Stomach smooth muscle (tissue), 2 donors: ENCODE results near the gene POR.

ENCODE experiments used
- H3K27ac ChIP-seq: one replicate; pipeline ENCODE4 v1.7.0; 2013; ENCODE audit warnings: mild to moderate bottlenecking, low read length, inconsistent platforms
- H3K27me3 ChIP-seq, 2 donors: one replicate each; pipeline ENCODE4 v1.7.0; 2013; ENCODE audit warnings: low read length in 2 of 2; ENCODE audit not compliant: insufficient read depth in 2 of 2, control insufficient read depth in 1 of 2
- H3K36me3 ChIP-seq, 2 donors: one replicate each; pipeline ENCODE4 v1.7.0; 2013; ENCODE audit warnings: low read length in 2 of 2; ENCODE audit not compliant: control insufficient read depth in 2 of 2, insufficient read depth in 2 of 2
- H3K4me1 ChIP-seq: one replicate; pipeline ENCODE4 v1.7.0; 2013; ENCODE audit warnings: low read length; ENCODE audit not compliant: control insufficient read depth, insufficient read depth
- H3K4me3 ChIP-seq, 2 donors: one replicate each; pipeline ENCODE4 v1.7.0; 2013; ENCODE audit warnings: low read length in 2 of 2
- H3K9ac ChIP-seq, 2 donors: one replicate each; pipeline ENCODE4 v1.7.0; 2013; ENCODE audit warnings: low read length in 2 of 2, mild to moderate bottlenecking in 1 of 2
- H3K9me3 ChIP-seq, 2 donors: one replicate each; pipeline ENCODE4 v1.7.0; 2013; ENCODE audit warnings: low read length in 2 of 2; ENCODE audit not compliant: control insufficient read depth in 2 of 2
- donor health status: healthy.
- donor health status: Pancreatic carcinoma.

POR gene

DNA sequence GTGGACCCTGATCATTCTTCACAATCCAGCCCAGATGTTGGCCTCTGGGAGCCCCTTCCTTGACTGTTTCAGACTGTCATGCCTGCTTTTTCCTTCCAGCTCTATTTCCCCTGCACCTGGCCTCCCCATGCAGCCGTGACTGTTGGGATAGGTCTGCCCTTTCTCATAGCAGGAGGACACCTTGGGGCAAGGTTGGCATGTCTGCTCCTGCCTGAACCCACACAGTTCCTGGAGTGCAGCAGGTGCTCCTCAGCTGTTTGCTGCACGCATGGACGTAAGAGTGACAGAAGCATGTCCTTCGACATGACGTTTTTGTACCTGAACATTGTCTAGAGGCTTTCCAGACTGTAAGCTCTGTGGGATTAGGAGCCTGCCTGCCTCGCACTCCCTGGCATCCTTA is 24.0 kb downstream of the POR start:
- Histone ChIP-seq H3K4me1 (peaks cover 13% of the 10 kb centered on the region), H3K9me3 (no peaks in the 10 kb centered on the region), H3K27me3 (no peaks in the 10 kb centered on the region), H3K27ac (no peak overlapping the region), H3K9ac (no peak overlapping the region), H3K4me3 (no peak overlapping the region), H3K36me3 (no peaks in the 10 kb centered on the region)

DNA sequence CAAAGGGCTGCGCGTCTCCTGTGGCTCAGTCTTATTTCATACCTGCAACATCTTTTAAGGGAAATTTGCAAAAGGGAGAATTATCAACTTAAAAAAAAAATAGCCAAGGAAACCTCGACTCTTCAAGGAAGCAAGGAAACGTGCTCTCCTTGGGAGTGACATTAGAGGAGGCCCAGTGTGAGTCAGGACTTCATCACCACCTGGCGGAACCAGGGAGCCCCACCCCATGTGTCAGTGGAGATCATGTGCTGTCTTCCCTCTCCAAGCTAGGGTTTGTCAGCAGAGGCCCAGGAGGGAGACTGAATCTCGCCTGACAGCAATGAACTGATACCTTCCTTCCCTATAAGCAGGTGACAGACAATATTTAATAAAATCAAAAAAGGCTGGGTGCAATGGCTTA is 28.9 kb downstream of the POR start:
- Histone ChIP-seq H3K27me3 (no peaks in the 10 kb centered on the region), H3K27ac (no peak overlapping the region), H3K4me1 (peaks cover 4% of the 10 kb centered on the region), H3K9me3 (no peaks in the 10 kb centered on the region), H3K36me3 (no peaks in the 10 kb centered on the region), H3K4me3 (no peak overlapping the region), H3K9ac (no peak overlapping the region)

DNA sequence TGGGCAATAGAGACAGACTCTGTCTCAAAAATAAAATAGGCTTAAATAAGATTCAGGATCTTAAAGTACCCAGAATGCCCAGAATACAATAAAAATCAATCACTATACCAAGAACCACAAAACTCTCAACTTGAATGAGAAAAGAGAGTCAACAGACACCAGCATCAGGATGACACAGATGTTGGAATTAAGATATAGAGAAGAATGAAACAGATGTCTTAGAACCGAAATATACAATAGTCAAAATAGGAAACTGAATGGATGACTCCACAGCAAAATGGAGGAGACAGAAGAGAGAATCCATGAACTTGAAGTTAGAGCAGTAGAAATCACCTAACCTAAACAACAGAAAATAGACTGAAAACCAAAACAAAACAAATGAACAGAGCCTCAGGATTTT is 29.6 kb downstream of the POR start:
- Histone ChIP-seq H3K36me3 (no peaks in the 10 kb centered on the region), H3K9me3 (no peaks in the 10 kb centered on the region), H3K27ac (no peak overlapping the region), H3K9ac (no peak overlapping the region), H3K27me3 (no peaks in the 10 kb centered on the region), H3K4me3 (no peak overlapping the region), H3K4me1 (no peaks in the 10 kb centered on the region)

DNA sequence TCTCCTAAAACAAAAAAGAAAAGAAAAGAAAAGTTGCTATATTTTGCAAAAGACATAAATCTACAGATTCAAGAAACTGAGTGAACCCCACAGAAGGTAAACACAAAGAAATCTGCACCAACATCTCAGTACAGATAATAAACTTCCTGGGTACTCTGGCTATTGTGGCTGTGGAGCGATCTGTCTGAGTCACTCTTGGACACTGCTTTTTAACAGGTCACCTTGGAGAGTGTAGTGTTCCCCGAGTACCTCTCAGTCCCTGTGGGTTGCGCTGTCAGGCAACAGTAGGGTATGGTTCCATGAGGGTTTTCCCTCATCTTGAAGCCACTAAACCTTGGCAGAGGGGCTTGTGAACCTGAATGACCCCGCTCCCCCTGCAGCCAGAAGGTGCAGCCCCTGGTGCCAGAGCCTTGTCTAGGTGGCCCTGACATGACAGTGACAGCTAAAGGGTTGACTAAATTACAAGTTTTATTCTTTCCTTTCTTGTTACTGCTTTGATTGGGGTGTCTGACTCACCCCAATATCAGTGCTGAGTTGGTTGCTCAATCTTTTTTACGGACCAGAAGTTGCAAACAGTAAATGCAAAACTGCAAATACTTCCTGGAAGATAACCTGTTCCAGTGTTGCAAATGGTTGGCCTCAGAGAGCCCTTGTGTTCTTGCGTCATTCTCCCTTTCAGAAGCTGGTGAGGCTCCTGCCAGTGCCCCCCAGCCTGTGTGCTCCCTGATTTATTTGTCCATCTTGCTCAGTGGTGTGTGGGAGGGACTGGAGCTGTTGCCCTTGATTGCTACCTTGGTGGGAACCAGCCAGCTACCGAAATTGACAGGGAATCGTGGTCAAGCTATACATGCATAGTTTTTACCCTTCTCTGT is 30.6 kb downstream of the POR start:
- no peak overlapping the region for H3K9ac ChIP-seq
- no peaks in the 10 kb centered on the region for H3K36me3 ChIP-seq
- H3K4me3 ChIP-seq, result no peak overlapping the region
- no peak overlapping the region for H3K27ac ChIP-seq
- no peaks in the 10 kb centered on the region for H3K4me1 ChIP-seq
- no peaks in the 10 kb centered on the region for H3K27me3 ChIP-seq
- H3K9me3 ChIP-seq, result no peaks in the 10 kb centered on the region

DNA sequence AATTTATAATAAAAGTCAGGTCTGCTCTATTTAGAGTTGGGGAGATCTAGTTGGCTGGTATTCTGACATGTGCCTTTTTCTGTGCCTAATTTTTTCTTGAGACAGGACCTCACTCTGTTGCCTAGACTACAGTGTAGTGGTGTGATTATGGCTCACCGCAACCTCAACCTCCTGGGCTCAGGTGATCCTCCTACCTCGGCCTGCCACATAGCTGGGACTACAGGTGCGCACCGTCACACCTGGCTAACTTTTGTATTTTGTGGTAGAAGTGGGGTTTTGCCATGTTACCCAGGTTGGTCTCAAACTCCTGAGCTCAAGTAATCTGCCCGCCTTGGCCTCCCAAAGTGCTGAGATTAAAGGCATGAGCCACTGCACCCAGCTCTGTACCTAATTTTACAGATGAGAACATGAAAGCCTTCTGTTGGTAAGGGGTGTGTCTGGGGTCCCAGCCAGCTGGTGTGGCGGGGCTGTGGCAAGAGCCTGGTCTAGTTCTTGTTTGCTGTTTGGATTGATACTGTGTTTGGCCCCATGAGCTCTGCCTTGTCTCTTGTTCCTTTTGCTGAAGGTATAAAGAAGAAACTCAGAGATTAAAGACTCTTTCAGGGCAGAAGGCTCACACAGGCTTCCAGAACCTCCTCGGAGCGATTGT is 31.4 kb downstream of the POR start:
- no peak overlapping the region for H3K9ac ChIP-seq
- no peaks in the 10 kb centered on the region for H3K9me3 ChIP-seq
- H3K36me3 ChIP-seq, result no peaks in the 10 kb centered on the region
- no peak overlapping the region for H3K27ac ChIP-seq
- no peaks in the 10 kb centered on the region for H3K27me3 ChIP-seq
- H3K4me3 ChIP-seq, result no peak overlapping the region
- no peaks in the 10 kb centered on the region for H3K4me1 ChIP-seq

DNA sequence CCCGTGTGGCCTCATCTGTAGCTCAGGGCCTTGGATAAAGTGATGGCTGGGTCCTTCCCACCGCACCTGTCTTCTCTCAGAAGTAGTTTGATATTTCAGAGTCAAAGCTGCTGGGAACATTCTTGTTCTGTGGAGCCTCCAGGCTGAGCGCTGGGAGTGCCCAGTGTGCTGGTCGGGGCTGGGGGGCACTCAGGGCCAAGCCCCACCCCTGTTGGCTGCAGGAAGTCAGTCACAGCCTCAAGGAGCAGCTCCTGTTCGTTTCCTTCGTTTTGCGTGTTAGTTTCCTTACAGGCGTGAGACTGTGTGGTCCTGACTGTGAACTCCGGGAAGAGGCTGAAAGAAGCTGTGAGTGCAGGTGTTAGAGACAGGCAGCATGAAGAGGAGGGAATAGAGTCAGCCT is 33.2 kb downstream of the POR start:
- no peak overlapping the region for H3K9ac ChIP-seq
- no peaks in the 10 kb centered on the region for H3K4me1 ChIP-seq
- H3K9me3 ChIP-seq, result no peaks in the 10 kb centered on the region
- no peaks in the 10 kb centered on the region for H3K27me3 ChIP-seq
- H3K27ac ChIP-seq, result no peak overlapping the region
- H3K4me3 ChIP-seq, result no peak overlapping the region
- no peaks in the 10 kb centered on the region for H3K36me3 ChIP-seq

DNA sequence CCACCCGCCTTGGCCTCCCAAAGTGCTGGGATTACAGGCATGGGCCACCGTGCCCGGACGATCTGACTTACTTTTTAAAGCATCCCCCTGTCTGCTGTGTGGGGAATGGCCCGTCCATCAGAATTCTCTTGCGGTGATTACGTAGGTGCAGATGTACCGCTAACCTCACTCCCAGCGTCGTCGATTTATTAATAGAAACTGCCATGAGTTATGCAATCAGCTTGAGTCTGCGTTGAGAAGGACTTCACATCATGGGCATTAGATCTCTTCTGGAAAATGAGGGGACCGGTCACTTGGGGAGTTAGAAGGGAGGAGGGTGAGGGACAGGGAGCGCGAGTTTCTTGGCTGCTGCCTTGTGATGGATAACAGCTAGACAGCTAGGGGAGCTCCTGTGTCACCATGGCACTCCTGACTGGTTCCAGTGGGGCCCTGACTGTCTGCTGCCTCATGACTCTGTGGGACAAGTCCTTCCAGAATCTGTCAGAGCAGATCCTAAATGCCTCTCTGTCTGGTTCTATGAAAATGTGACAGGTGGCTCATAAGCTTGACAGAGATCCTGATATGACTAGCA is 35.2 kb downstream of the POR start:
- Histone ChIP-seq H3K9me3 (no peaks in the 10 kb centered on the region), H3K9ac (no peak overlapping the region), H3K27me3 (no peaks in the 10 kb centered on the region), H3K36me3 (peaks cover 6 to 10% of the 10 kb centered on the region in 2 donors), H3K4me1 (no peaks in the 10 kb centered on the region), H3K27ac (no peak overlapping the region), H3K4me3 (no peak overlapping the region)

DNA sequence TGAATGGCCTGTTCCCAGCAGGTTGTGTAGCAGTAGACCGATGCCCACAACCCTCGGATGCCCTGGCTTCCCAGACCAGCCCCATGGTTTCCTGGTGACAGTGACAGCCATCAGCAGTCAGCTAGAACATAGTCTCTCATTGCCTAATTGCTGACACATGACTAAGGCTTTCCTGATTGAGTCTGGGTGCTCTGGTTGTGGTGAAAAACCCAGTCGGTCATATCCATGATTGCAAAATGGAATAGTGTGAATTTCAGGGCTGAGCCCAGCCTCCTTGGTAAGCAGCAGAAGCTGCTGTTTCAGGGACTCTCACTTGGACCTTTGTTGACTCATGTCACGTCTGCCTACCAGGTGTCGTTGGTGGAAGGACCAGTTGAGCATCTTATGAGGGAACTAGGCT is 36.6 kb downstream of the POR start:
- no peak overlapping the region for H3K27ac ChIP-seq
- H3K4me1 ChIP-seq, result no peaks in the 10 kb centered on the region
- H3K36me3 ChIP-seq, result peaks cover 14 to 19% of the 10 kb centered on the region in 2 donors
- H3K4me3 ChIP-seq, result no peak overlapping the region
- H3K9me3 ChIP-seq, result no peaks in the 10 kb centered on the region
- H3K9ac ChIP-seq, result no peak overlapping the region
- no peaks in the 10 kb centered on the region for H3K27me3 ChIP-seq

DNA sequence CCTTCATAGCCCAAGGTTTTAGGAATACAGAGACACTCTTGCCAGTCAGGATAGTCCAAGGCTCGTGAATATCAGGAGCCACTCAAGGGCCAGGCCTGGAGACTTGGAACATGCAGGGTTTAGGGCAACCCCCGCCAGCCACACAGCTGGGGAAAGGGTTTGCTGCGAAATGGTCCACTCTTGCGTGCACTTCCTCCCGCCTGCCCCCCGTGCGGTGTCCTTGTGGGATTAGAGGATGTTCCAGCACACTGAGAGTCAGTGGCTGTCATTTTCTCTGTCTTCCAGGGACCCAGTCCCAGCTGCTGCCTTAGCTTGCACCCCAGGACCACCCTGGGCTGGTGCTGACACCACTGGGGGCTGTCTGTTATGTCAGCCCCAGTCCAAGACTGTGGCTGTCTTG is 38.5 kb downstream of the POR start:
- no peaks in the 10 kb centered on the region for H3K27me3 ChIP-seq
- no peak overlapping the region for H3K4me3 ChIP-seq
- no peak overlapping the region for H3K9ac ChIP-seq
- peaks cover 21 to 26% of the 10 kb centered on the region in 2 donors for H3K36me3 ChIP-seq
- no peak overlapping the region for H3K27ac ChIP-seq
- H3K9me3 ChIP-seq, result no peaks in the 10 kb centered on the region
- H3K4me1 ChIP-seq, result no peaks in the 10 kb centered on the region

DNA sequence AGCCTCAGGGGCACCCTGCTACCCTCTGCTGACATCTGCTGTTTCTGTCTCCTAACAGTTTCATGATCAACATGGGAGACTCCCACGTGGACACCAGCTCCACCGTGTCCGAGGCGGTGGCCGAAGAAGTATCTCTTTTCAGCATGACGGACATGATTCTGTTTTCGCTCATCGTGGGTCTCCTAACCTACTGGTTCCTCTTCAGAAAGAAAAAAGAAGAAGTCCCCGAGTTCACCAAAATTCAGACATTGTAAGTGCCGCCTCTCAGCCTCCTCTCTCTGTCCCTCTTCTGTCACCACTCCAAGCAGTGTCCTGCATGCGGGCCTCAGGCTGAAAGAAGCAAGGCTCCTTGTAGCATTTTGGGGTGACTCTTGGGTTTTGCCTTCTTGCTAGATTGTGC is 39.0 kb downstream of the POR start:
- H3K4me3 ChIP-seq, result no peak overlapping the region
- H3K4me1 ChIP-seq, result no peaks in the 10 kb centered on the region
- H3K27me3 ChIP-seq, result no peaks in the 10 kb centered on the region
- H3K9me3 ChIP-seq, result no peaks in the 10 kb centered on the region
- H3K27ac ChIP-seq, result no peak overlapping the region
- H3K36me3 ChIP-seq, result peaks cover 21 to 26% of the 10 kb centered on the region in 2 donors
- H3K9ac ChIP-seq, result no peak overlapping the region
